ENCODE results near the gene TGM2.

TGM2 gene

GRCh38 chr20:38125157-38126056, 39.7 kb downstream of the TGM2 start:
- DNase-seq (ENCODE audit: extremely low spot score, insufficient read length, low read depth) = no peak
- no peak for FAIRE-seq

DNA sequence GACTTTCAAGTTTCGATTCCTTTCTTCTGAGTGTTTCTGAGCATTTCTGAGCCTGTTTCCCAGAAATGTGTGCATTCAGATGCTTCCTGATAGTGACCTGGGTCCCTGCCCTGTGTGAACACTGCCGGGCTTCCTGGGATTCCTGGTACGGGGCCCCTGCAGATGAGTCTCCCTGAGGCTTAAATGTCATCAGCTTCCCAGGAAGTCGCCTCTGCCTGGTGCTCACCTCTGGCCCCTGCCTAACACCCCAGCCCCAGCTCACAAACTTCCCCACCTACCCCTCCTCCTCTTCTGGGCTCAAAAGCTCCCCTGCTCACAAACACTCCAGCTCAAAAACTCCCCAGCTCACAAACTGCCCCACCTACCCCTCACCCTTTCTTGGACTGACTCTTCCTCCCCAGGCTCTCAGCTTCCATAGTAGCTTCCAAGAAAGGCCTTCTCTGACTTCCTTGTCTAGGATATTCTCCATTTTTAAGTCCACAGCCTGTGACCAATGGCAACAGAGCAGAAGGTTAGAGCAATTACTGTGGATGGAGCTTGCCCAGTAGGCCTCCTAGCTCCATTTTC, 42.0 kb downstream of the TGM2 start:
- DNase-seq (ENCODE audit: extremely low spot score, insufficient read length, low read depth) (no peak), FAIRE-seq (no peak)

- no peak for FAIRE-seq
- DNase-seq (ENCODE audit: extremely low spot score, insufficient read length, low read depth) = no peak
These were observed 43.3 kb downstream of the TGM2 start for GRCh38 chr20:38121741-38122140.

GRCh38 chr20:38120625-38120988, 44.5 kb downstream of the TGM2 start:
- FAIRE-seq (no peak), DNase-seq (ENCODE audit: extremely low spot score, insufficient read length, low read depth) (no peak)

GRCh38 chr20:38119446-38119845, 45.6 kb downstream of the TGM2 start:
- FAIRE-seq (no peak), DNase-seq (ENCODE audit: extremely low spot score, insufficient read length, low read depth) (no peak)

DNA sequence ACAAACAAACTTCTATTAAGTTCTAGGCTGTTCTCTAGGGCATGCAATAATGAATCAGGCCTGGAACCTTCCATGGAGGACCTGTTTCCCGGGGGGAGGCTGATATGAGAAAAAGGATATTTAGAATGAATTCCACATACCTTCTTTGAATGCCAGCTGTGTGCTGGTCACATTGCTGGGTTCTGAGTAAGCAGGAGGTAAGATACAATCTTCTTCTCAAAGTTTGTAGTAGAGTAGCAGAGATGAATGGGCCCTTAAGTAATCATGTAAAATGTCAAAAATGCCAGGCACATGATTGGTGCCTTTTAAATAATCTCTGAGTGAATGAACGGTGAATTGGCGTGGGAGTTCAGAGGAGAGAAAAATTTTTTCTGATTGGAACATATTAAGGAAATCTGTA, 47.4 kb downstream of the TGM2 start:
- no peak for DNase-seq (ENCODE audit: extremely low spot score, insufficient read length, low read depth)

DNA sequence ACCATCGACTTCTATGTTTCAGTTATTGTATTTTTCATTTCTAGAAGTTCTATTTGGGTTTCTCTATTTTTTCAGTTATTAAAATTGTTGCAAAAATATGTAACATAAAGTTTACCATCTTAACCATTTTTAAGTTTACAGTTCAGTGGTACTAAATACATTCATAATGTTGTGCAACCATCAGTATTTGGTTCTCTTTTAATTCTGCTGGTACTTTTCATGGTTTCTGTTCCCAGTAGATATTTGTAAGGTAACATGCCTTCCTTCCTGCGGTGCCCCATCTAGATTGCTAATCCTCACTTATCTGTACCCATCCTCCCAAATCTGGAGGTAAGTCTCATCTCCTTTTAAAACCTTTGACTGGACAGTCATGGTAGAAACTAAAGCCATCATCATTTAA, 47.9 kb downstream of the TGM2 start:
- DNase-seq (ENCODE audit: extremely low spot score, insufficient read length, low read depth) = no peak
- FAIRE-seq = no peak

More for the DNA sequence above, 47.4 kb downstream of the TGM2 start:
- FAIRE-seq = no peak

DNA sequence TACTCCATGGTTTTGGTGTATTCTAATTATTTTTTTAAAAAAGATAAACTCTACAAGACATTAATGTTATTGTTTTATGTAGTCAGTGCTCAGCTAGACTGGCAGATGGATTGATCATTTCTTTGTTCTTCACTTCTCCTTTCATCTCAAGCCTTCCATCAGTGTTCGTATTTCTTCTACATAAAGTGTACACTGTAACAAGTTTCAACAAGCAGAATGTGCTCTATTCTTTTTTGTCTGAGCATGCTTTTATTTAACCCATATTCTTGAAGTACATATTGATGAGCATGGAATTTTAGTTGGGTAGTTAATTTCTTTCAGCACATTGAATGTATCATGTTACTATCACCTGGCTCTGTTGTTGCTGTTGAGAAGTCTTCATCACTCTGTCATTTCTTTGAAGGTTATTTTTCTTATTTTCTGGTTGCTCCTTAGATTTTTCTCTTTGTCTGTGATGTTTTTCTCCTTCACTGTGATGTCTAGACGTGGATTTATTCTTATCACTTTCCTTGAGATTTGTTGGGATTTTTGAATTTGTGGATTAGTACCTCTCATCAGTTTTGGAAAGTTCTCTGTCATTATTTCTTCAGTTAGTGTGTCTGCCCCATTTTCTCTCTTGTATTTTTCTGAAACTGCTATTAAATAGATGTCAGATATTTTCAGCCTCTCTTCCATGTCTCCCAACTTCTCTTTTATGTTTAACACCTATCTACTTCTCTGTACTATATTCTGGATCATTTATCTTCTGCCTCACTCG, 48.5 kb downstream of the TGM2 start:
- DNase-seq (ENCODE audit: extremely low spot score, insufficient read length, low read depth) = no peak
- no peak for FAIRE-seq

GRCh38 chr20:38115896-38116295, 49.2 kb downstream of the TGM2 start:
- no peak for FAIRE-seq
- DNase-seq (ENCODE audit: extremely low spot score, insufficient read length, low read depth) = no peak

DNA sequence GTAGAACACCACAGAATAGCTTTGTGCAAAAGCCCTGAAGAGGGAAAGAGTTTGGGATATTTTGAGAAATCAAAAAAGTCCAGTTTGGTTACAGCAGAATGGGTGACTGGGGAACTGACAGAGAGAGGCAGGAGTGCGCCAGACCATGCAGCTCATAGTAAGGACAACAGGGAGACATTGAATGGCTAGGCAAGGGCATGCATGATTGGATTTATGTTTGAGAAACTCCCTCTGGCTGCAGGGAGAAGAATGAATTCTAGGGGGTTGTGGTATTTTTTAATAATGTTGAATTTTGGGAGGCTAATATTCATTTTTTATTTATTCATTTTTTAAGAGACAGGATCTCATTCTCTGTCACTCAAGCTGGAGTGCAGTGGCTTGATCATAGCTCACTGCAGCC, 49.9 kb downstream of the TGM2 start:
- no peak for DNase-seq (ENCODE audit: extremely low spot score, insufficient read length, low read depth)
- FAIRE-seq = no peak

DNA sequence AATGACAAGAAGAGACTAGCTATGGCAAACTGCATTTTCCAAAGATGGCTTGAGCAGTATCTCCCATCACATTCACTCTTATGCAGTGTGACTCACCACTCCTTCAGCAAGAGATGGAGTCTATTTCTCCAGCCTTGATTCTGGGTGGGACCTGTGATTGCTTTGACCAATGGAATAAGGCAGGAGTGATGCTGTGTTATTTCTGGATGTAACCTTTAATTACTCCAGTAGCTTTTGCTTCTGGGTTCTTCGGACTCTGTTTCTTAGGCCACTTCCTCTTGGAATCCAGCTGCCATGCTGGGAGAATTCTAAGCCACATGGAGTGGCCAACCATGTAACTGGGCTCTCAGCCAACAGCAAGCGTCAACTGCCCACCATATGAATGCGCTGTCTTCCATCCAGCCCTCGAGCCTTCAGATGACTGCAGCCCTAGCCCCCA, 50.7 kb downstream of the TGM2 start:
- DNase-seq (ENCODE audit: extremely low spot score, insufficient read length, low read depth) (no peak), FAIRE-seq (no peak)

DNA sequence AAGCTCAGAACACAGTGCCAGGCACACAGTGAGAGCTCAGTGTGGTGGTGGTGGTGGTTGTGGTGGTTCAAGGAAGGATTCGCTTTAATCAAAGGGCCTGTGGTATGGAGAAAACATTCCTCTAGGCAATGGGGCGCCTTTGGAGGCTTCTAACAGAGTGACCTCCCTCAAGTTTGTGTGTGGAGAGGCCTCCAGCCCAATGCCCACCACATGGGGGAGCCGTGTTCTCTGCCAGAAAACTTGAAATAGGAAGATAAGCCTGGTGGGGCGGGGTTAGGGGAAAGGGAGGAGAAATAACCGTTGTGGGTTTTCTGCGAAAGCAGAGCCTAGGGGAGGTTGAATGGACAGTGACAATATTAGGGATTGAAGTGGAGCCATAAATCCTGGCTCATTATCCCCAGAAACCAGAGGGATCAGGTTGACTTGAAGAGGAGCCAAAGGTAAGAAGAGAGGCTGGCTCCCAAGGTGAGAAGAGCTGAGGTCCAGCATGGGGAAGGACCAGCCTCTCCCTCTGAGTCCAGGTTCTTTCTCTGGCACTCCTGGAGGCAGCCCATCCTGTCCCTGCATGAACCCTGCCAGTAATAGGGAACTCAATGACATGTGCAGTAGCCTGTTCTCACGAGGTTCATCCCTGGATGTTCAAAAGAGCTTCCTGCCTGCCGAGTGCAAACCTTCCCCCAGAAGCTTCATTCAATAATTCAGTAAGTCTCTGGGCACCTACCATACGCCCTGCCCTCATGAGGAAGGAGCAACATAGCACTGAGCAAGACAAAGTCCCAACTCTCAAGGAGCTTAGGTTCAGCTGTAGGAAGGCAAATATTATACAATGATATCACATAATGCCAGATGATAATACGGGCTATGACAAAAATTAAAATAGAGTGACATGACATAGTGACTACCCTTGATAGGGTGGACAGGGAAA, 51.4 kb downstream of the TGM2 start:
- no peak for DNase-seq (ENCODE audit: extremely low spot score, insufficient read length, low read depth)
- no peak for FAIRE-seq

DNA sequence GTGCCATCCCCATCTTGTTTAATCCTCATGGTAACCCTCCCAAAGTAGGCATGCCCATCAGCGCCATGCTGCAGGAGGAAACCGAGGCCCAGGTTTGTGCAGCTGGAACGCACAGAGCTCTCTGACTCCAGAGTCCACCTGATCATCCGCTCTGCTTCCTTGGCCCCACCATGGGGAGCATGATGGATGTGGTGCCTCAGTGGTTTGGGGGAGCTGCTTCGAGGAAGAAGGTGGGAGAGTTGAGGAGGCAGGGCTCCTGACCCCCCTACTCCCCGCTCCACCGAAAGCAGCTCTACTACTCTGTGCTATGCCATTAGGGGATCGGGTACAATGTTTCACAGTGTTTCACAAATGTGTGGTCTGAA, 52.2 kb downstream of the TGM2 start:
- no peak for DNase-seq (ENCODE audit: extremely low spot score, insufficient read length, low read depth)
- no peak for FAIRE-seq

DNA sequence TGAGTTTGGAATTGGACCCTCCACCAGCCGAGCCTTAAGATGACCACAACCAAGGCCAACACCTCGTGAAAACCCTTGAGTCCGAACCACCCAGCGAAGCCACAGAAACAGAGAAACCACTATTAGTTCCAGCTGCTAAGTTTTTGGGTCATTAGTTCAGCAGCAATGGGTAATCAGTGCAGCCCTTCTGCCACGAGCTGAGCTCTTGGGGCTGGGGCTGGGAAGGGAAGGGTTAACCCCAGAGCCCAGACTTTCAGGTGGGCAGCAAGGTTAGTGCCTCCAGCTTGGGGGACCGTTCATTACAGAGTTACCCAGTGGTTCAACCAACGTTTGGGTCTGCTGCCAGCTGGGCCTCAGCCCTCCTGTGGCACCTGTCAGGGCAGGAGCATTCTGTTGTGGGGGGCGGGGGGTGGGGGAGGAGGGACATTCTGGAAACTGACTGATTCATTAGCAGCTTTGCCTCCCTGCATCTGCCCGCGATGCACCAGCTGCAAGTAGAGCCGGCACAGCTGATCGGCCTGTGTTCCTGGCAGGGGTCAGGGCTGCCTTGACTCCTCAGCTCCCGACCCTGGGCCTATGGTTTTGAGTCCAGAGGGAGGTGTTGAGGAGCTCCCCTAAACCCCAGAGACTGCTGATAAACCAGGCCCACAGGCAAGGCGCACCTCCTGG, 52.7 kb downstream of the TGM2 start:
- no peak for DNase-seq (ENCODE audit: extremely low spot score, insufficient read length, low read depth)

DNA sequence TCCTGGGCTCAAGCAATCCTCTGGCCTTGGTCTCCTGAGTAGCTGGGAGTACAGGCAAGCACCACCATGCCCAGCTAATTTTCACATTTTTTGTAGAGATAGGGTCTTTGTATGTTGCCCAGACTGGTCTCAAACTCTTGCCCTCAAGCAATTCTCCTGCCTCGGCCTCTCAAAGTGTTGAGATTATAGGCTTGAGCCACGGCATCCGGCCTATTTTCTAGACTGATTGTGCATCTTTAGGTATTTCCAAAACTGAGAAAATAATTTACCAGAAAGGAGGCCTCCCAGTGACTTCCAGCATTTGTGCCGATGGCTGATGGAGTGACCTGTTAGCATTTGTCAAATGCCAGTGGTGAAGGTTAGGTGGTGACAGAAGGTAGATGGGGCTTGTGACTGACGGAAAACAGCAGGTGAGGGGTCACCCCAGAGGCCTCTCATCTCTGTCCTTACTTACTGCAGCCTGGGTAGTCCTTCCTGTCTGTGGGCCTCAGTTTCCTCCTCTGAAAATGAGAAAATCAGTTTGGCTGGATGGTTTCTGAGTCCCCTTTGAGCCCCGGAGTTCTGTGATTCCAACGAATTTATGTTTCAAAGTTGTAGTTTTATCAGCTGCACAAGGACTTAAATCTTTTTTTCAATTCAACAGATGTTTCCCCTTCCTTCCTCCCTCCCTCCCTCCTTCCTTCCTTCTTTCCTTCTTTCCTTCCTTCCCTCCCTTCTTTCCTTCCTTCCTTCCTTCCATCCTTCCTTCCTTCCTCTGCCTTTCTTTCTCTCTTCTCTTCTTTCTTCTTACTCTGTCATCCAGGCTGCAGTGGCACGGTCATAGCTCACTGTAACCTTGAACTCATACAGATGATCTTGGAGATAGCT, 53.5 kb downstream of the TGM2 start:
- FAIRE-seq = no peak
- no peak for DNase-seq (ENCODE audit: extremely low spot score, insufficient read length, low read depth)

More for the DNA sequence above, 52.7 kb downstream of the TGM2 start:
- FAIRE-seq = no peak

DNA sequence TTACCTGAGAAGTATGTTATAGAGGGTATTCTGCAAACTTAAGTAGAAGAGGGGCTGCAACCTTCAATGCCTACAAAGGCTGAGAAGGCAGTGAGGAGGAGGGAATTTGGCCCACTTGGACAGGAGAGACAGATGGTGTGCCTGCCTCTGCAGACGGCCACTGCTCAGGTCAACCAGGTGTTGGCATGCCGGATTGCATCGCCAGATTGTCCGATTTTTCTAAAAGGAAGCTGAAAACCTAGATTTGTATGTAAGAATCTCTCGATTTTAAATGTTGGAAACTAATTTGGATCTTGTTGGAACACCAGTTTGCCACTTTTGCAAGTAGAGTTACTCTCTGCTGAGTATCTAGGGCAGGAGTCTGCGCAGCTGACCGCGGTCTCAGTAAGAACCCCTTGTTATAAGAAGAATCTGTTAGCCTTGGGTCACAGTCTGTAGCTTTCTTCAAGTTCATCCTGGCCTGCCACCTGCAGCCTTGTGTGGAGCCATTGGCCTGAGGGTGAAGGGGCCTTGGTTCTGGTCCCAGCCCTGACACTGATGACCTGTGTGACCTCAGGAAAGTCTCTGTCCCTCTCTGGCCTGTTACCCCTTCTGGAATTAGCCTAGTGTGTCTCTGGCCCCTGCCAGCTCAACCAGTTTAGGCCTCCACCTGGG, 54.4 kb downstream of the TGM2 start:
- DNase-seq (ENCODE audit: extremely low spot score, insufficient read length, low read depth) (no peak), FAIRE-seq (no peak)

DNA sequence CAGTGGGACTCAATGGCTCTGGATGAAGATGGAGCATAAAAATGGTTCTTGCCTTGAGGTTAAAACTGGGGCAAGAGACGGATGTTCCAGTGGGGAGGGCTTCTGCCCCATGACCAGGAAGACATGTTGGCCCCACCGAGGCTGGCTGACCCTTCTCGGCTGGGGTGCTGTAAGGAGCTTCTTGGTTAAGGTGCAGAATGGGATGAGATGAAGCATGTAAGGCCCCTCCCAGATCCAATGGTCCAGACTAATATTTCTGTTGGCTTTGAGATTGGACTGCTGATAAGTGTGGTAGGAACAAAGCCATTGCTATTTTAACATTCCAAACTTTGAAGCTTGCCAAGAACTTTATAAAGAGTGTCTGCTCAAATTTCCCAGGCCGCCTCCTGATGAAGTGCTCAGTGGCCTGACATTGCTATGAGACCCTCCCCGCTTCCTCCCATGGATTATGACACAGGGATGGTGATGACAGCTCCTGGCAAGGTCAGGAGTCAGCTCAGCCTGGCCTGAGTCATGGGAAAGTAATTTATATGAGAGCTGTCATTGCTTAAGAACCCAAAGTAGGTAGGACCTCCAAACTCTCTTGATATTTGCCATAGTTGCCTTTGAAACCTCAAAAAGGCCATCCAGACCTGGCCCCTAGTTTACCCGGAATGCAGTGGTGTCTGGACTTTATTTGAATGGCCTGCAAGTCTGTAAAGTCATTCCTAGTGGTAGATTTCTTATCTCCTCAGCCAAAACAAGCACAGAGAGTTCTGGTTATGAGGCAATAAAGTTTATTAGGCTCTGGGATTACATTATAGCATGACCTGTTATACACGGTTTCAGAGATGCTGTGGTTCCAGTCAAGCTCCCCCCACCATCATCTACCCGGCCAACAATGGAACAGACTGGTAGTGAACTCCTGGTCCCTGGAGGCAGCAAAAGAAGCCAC, 55.2 kb downstream of the TGM2 start:
- DNase-seq (ENCODE audit: extremely low spot score, insufficient read length, low read depth) = no peak
- FAIRE-seq = no peak

Measured in GM18507 (cell line).